ENCODE results near the gene CMTM3.

DNA sequence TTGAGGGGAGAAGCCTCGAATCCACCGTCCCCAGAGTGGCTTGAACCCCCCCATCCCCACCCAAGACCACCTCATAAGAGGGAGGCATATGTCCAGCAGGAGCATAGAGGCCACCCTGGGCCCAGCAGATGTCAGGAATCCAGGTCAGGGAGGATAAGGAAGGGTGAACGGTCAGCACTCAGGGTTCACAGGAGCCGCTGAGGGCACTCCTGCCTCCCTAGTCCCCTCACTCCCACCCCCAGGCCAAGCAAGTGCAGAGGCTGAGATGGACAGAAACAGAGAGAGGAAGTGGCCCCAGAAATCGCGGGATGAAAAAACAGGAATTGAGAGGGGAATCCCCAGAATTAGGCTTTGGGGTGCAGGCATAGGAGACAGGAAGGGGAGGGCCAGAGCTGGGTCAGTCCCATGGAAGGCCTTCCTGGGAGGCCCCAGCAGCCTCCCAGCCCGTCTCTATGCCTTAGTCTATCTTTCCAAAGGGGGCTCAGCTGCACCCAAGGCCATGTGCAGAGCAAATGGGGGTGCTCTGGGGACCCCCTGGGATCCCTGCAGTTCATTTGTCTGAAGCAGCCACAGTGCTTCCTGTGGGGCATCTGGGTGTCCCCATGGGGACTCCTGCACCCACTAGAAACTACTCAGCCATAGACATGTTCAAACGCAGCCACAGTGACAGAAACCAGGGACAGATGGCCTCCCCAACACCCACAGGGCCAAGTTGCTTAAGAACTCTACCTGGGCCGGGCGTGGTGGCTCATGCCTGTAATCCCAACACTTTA, 1.7 kb downstream of the CMTM3 start:
- TF ChIP-seq POLR2A (IDR thresholded peaks at IDR 0.05; ENCODE audit: low read depth, low read length) (no peak), POLR2AphosphoS5 (IDR thresholded peaks at IDR 0.05; ENCODE audit: low read depth, low read length) (no peak)
